NT2/D1 (cell line): ENCODE measurements around the gene PDLIM5.

Experiments used
- DNase-seq: peaks from one replicate; pipeline ENCODE4 v3.0.0-alpha.2; 2011; ENCODE audit warnings: low read depth, low spot score
- H3K27me3 ChIP-seq: 2 replicates; pipeline ENCODE4 v1.6.0; 2011; ENCODE audit warnings: mild to moderate bottlenecking; ENCODE audit not compliant: insufficient read length, insufficient read depth
- H3K36me3 ChIP-seq: 2 replicates; pipeline ENCODE4 v1.6.1; 2011; ENCODE audit warnings: mild to moderate bottlenecking, low read length, mixed read lengths; ENCODE audit not compliant: insufficient read depth, insufficient read length
- H3K4me1 ChIP-seq: 2 replicates; pipeline ENCODE4 v1.5.1; 2011; ENCODE audit not compliant: insufficient read depth, insufficient read length
- H3K4me3 ChIP-seq: 2 replicates; pipeline ENCODE4 v1.5.1; 2011; ENCODE audit warnings: low read depth; ENCODE audit not compliant: insufficient read length
- H3K9ac ChIP-seq: 2 replicates; pipeline ENCODE4 v1.6.0; 2011; ENCODE audit warnings: low read depth; ENCODE audit not compliant: insufficient read length
- H3K9me3 ChIP-seq: 2 replicates; pipeline ENCODE4 v1.5.1; 2011; ENCODE audit warnings: mild to moderate bottlenecking, low read length; ENCODE audit not compliant: insufficient read depth
- SUZ12 ChIP-seq: IDR thresholded peaks from 2 replicates; pipeline ENCODE4 v1.6.1; 2011; ENCODE audit not compliant: insufficient read length, insufficient read depth; ENCODE audit errors: extremely low read depth
- YY1 ChIP-seq: IDR thresholded peaks from 2 replicates; pipeline ENCODE4 v1.6.1; 2011; ENCODE audit not compliant: insufficient read length, insufficient read depth
- ZNF274 ChIP-seq: IDR thresholded peaks from 2 replicates; pipeline ENCODE4 v1.6.1; 2011; ENCODE audit warnings: mild to moderate bottlenecking, low read depth, low read length

Gene PDLIM5

GRCh38 chr4:94671113-94671512 is 219.4 kb downstream of the PDLIM5 start:
- DNase-seq = no peak
- no peak overlapping the region for H3K4me3 ChIP-seq
- H3K27me3 ChIP-seq = no peaks in the 10 kb centered on the region
- TF ChIP-seq SUZ12 (no peak), YY1 (no peak), ZNF274 (no peak)
- no peak overlapping the region for H3K9ac ChIP-seq
- H3K9me3 ChIP-seq = no peaks in the 10 kb centered on the region
- H3K4me1 ChIP-seq = no peaks in the 10 kb centered on the region
- no peaks in the 10 kb centered on the region for H3K36me3 ChIP-seq

GRCh38 chr4:94673961-94674360 is 222.2 kb downstream of the PDLIM5 start:
- TF ChIP-seq ZNF274 = no peak
- no peak for TF ChIP-seq YY1
- TF ChIP-seq SUZ12 = no peak
- H3K4me3 ChIP-seq = no peak overlapping the region
- no peak for DNase-seq
- H3K27me3 ChIP-seq = no peaks in the 10 kb centered on the region
- no peaks in the 10 kb centered on the region for H3K9me3 ChIP-seq
- H3K4me1 ChIP-seq = no peaks in the 10 kb centered on the region
- no peaks in the 10 kb centered on the region for H3K36me3 ChIP-seq
- no peak overlapping the region for H3K9ac ChIP-seq

GRCh38 chr4:94676970-94677369 is 225.2 kb downstream of the PDLIM5 start:
- DNase-seq = no peak
- H3K9ac ChIP-seq = no peak overlapping the region
- H3K9me3 ChIP-seq = no peaks in the 10 kb centered on the region
- no peak overlapping the region for H3K4me3 ChIP-seq
- TF ChIP-seq SUZ12 (no peak), ZNF274 (no peak), YY1 (no peak)
- no peaks in the 10 kb centered on the region for H3K27me3 ChIP-seq
- no peaks in the 10 kb centered on the region for H3K36me3 ChIP-seq
- no peaks in the 10 kb centered on the region for H3K4me1 ChIP-seq

- Histone ChIP-seq H3K9me3 (no peaks in the 10 kb centered on the region), H3K27me3 (no peaks in the 10 kb centered on the region), H3K9ac (no peak overlapping the region), H3K36me3 (no peaks in the 10 kb centered on the region), H3K4me1 (no peaks in the 10 kb centered on the region), H3K4me3 (no peak overlapping the region)
- TF ChIP-seq ZNF274 (no peak), YY1 (no peak), SUZ12 (no peak)
- no peak for DNase-seq
Observed at GRCh38 chr4:94678896-94679295, 227.2 kb downstream of the PDLIM5 start.

GRCh38 chr4:94680176-94680862 is 228.6 kb downstream of the PDLIM5 start:
- Histone ChIP-seq H3K9ac (no peak overlapping the region), H3K9me3 (no peaks in the 10 kb centered on the region), H3K4me1 (no peaks in the 10 kb centered on the region), H3K36me3 (no peaks in the 10 kb centered on the region), H3K27me3 (no peaks in the 10 kb centered on the region), H3K4me3 (no peak overlapping the region)
- no peak for DNase-seq
- TF ChIP-seq YY1 = no peak
- TF ChIP-seq SUZ12 = no peak
- TF ChIP-seq ZNF274 = no peak

GRCh38 chr4:94686086-94686485 is 234.3 kb downstream of the PDLIM5 start:
- Histone ChIP-seq H3K9me3 (no peaks in the 10 kb centered on the region), H3K4me3 (no peak overlapping the region), H3K9ac (no peak overlapping the region), H3K27me3 (no peaks in the 10 kb centered on the region), H3K4me1 (no peaks in the 10 kb centered on the region), H3K36me3 (no peaks in the 10 kb centered on the region)
- TF ChIP-seq SUZ12 = no peak
- no peak for TF ChIP-seq YY1
- no peak for TF ChIP-seq ZNF274
- DNase-seq = no peak

GRCh38 chr4:94689155-94689860 is 237.6 kb downstream of the PDLIM5 start:
- Histone ChIP-seq H3K27me3 (no peaks in the 10 kb centered on the region), H3K36me3 (no peaks in the 10 kb centered on the region), H3K4me3 (no peak overlapping the region), H3K9me3 (no peaks in the 10 kb centered on the region), H3K4me1 (no peaks in the 10 kb centered on the region), H3K9ac (no peak overlapping the region)
- no peak for DNase-seq
- no peak for TF ChIP-seq ZNF274
- TF ChIP-seq SUZ12 = no peak
- TF ChIP-seq YY1 = no peak
